CD8-positive, alpha-beta memory T cell (primary cell): ENCODE results near the gene GAB2. TPM values are rescaled to one million over a fixed set of nuclear protein-coding genes. Genes with fewer than 3 reads are reported as not detected.
"Not testable (repeated sequence)": the region's sequence is repeated elsewhere in the genome, so short reads cannot be mapped to it uniquely, and the experiment has no call there.

Experiments used
- CTCF ChIA-PET: fragments of 350-600 bp; sonication (Branson Sonifier 250); formaldehyde crosslinking; loops from one replicate; lab custom pipeline; 2021; ENCODE audit warnings: antibody characterized with exemption; lab: Charles Lee
- POLR2A ChIA-PET: fragments of 350-600 bp; sonication (Branson Sonifier 250); formaldehyde crosslinking; loops from one replicate; lab custom pipeline; 2021; ENCODE audit warnings: antibody characterized with exemption; lab: Charles Lee
- DNase-seq, 5 donors: peaks; one replicate each; pipeline versions ENCODE4 v3.0.0 to v3.0.0-alpha.2; 2020 to 2022; ENCODE audit warnings: mixed read lengths in 1 of 5
- H3K27ac ChIP-seq: one replicate; pipeline ENCODE4 v1.7.0; 2013; ENCODE audit warnings: low read depth, mild to moderate bottlenecking, low read length, moderate library complexity
- H3K27me3 ChIP-seq: 2 replicates; pipeline ENCODE4 v1.7.0; 2013; ENCODE audit warnings: low read length, mild to moderate bottlenecking; ENCODE audit not compliant: insufficient read depth, poor library complexity, severe bottlenecking
- H3K36me3 ChIP-seq: 2 replicates; pipeline ENCODE4 v1.7.0; 2013; ENCODE audit warnings: mild to moderate bottlenecking, low read length, moderate library complexity; ENCODE audit not compliant: insufficient read depth
- H3K4me1 ChIP-seq: 2 replicates; pipeline ENCODE4 v1.7.0; 2013; ENCODE audit warnings: mild to moderate bottlenecking, low read length, moderate library complexity; ENCODE audit not compliant: insufficient read depth
- H3K4me3 ChIP-seq: 2 replicates; pipeline ENCODE4 v1.7.0; 2013; ENCODE audit warnings: mild to moderate bottlenecking, low read length
- H3K9me3 ChIP-seq: 2 replicates; pipeline ENCODE4 v1.7.0; 2013; ENCODE audit warnings: mild to moderate bottlenecking, low read length
- H3K27ac Mint-ChIP-seq, 8 donors: one replicate each; pipeline ENCODE4 v1.8.0; 2020 to 2021; ENCODE audit warnings: mixed read lengths in 8 of 8, mild to moderate bottlenecking in 6 of 8, inconsistent platforms in 3 of 8, moderate library complexity in 3 of 8
- H3K27me3 Mint-ChIP-seq, 2 donors: one replicate each; pipeline ENCODE4 v1.8.0; 2020 to 2021; ENCODE audit warnings: mixed read lengths in 2 of 2, mild to moderate bottlenecking in 1 of 2, moderate library complexity in 1 of 2
- H3K36me3 Mint-ChIP-seq, 3 donors: one replicate each; pipeline ENCODE4 v1.8.0; 2020 to 2021; ENCODE audit warnings: mixed read lengths in 3 of 3, inconsistent platforms in 1 of 3, mild to moderate bottlenecking in 1 of 3
- H3K4me1 Mint-ChIP-seq, 3 donors: one replicate each; pipeline ENCODE4 v1.8.0; 2020 to 2021; ENCODE audit warnings: mixed read lengths in 3 of 3, inconsistent platforms in 1 of 3, mild to moderate bottlenecking in 1 of 3
- H3K4me3 Mint-ChIP-seq, 7 donors: one replicate each; pipeline ENCODE4 v1.8.0; 2020 to 2021; ENCODE audit warnings: mixed read lengths in 7 of 7, mild to moderate bottlenecking in 6 of 7, moderate library complexity in 4 of 7, inconsistent platforms in 2 of 7
- H3K9me3 Mint-ChIP-seq, 5 donors: one replicate each; pipeline ENCODE4 v1.8.0; 2020 to 2022; ENCODE audit warnings: mixed read lengths in 5 of 5, mild to moderate bottlenecking in 3 of 5, moderate library complexity in 2 of 5, inconsistent platforms in 1 of 5
- polyA plus RNA-seq: library from polyadenylated mRNA; unstranded; fragments of 300-500 nt; fragmentation: Illumina TruSeq; gene quantifications from one replicate; pipeline ENCODE4 v1.2.3, GENCODE V29; 2021
- total RNA-seq, 2 experiments: library from RNA; stranded (reverse); gene quantifications; one replicate each; pipeline ENCODE4 v1.2.3, GENCODE V29; 2021

The GAB2 gene
- total RNA-seq (1 to 10 TPM; 2.9 to 4.3 TPM), polyA plus RNA-seq (not detected)

- Mint-ChIP-seq H3K27me3 (peaks cover 11 to 18% of the 10 kb centered on the region in 2 donors), H3K36me3 (peaks cover 0 to 3% (median 1%) of the 10 kb centered on the region in 3 donors), H3K4me1 (peaks cover 19 to 28% (median 28%) of the 10 kb centered on the region in 3 donors), H3K27ac (peak within 1 kb of the TSS; percentile 22 to 89 (median 80)), H3K4me3 (peak within 1 kb of the TSS; percentile 83 to 96 (median 88)), H3K9me3 (no peaks in the 10 kb centered on the region)
- Histone ChIP-seq H3K27me3 (peaks cover 9% of the 10 kb centered on the region), H3K4me3 (peak within 1 kb of the TSS; percentile 63), H3K36me3 (no peaks in the 10 kb centered on the region), H3K4me1 (peaks cover 6% of the 10 kb centered on the region), H3K9me3 (no peaks in the 10 kb centered on the region), H3K27ac (peak within 1 kb of the TSS; percentile 65)
- ChIA-PET POLR2A (interaction anchor here (0.6 to 1.8 kb wide), 6 partner anchors 47 to 337 kb away, joined by 3 to 6 read pairs (median 4); partner anchors contain the start of genes ALG8, NARS2 and NDUFC2), CTCF (interaction anchor here (1.2 to 7.1 kb wide), 6 partner anchors 12 to 151 kb away, joined by 4 to 78 read pairs (median 5); no protein-coding TSS in a partner anchor)
- peak in 4 of 5 donors; percentile 6 to 55 (median 31) for DNase-seq
Observed at GRCh38 chr11:78417175-78417887, at the start of gene GAB2. Gene GAB2, minus strand, starts transcription at chr11:78417820. Its CDS starts 100 bp downstream, at chr11:78417720.

- peaks cover 5 to 23% (median 16%) of the 10 kb centered on the region in 3 donors for H3K36me3 Mint-ChIP-seq
- H3K27ac Mint-ChIP-seq = peak overlapping the region in 6 of 8 donors; percentile 3 to 96 (median 44)
- CTCF ChIA-PET = no interaction called here
- no peak overlapping the region for H3K4me3 Mint-ChIP-seq
- Histone ChIP-seq H3K9me3 (no peaks in the 10 kb centered on the region), H3K4me1 (peaks cover 10% of the 10 kb centered on the region), H3K4me3 (no peak overlapping the region), H3K36me3 (no peaks in the 10 kb centered on the region), H3K27me3 (no peaks in the 10 kb centered on the region), H3K27ac (no peak overlapping the region)
- H3K27me3 Mint-ChIP-seq = no peaks in the 10 kb centered on the region
- POLR2A ChIA-PET = no interaction called here
- H3K4me1 Mint-ChIP-seq = peaks cover 14 to 24% (median 19%) of the 10 kb centered on the region in 3 donors
- no peak for DNase-seq
- H3K9me3 Mint-ChIP-seq = no peaks in the 10 kb centered on the region
Observed at GRCh38 chr11:78467370-78467769, 49.8 kb upstream of the GAB2 start.

GRCh38 chr11:78465169-78465942, 47.7 kb upstream of the GAB2 start:
- ChIA-PET POLR2A (interaction anchor here (2.4 kb wide), 1 partner anchor 49 kb away, joined by 5 read pairs; no protein-coding TSS in a partner anchor), CTCF (interaction anchor here (1.1 to 1.7 kb wide), 3 partner anchors 27 to 49 kb away, joined by 3 to 5 read pairs (median 3); no protein-coding TSS in a partner anchor)
- no peaks in the 10 kb centered on the region for H3K9me3 Mint-ChIP-seq
- peak overlapping the region; percentile 70 to 100 (median 96) for H3K27ac Mint-ChIP-seq
- Histone ChIP-seq H3K27me3 (no peaks in the 10 kb centered on the region), H3K4me3 (peak overlapping the region; percentile 36), H3K9me3 (no peaks in the 10 kb centered on the region), H3K27ac (peak overlapping the region; percentile 19), H3K36me3 (no peaks in the 10 kb centered on the region), H3K4me1 (peaks cover 10% of the 10 kb centered on the region)
- no peaks in the 10 kb centered on the region for H3K27me3 Mint-ChIP-seq
- peak overlapping the region; percentile 5 to 86 (median 76) for H3K4me3 Mint-ChIP-seq
- peak; percentile 5 to 60 (median 33) for DNase-seq
- peaks cover 14 to 24% (median 19%) of the 10 kb centered on the region in 3 donors for H3K4me1 Mint-ChIP-seq
- H3K36me3 Mint-ChIP-seq = peaks cover 3 to 37% (median 22%) of the 10 kb centered on the region in 3 donors

GRCh38 chr11:78464787-78465168, 47.2 kb upstream of the GAB2 start:
- peaks cover 10% of the 10 kb centered on the region for H3K4me1 ChIP-seq
- H3K9me3 Mint-ChIP-seq, H3K36me3 ChIP-seq, H3K4me3 ChIP-seq, H3K27me3 ChIP-seq, H3K9me3 ChIP-seq, H3K27me3 Mint-ChIP-seq, H3K27ac ChIP-seq: not testable (repeated sequence)
- Mint-ChIP-seq H3K4me1 (peaks cover 14 to 24% (median 19%) of the 10 kb centered on the region in 3 donors), H3K36me3 (peaks cover 6 to 42% (median 26%) of the 10 kb centered on the region in 3 donors), H3K4me3 (peak overlapping the region in 3 of 7 donors; percentile 7 to 76 (median 35)), H3K27ac (peak overlapping the region in 5 of 8 donors; percentile 21 to 95 (median 87))
- ChIA-PET POLR2A (interaction anchor here (2.4 kb wide), 1 partner anchor 49 kb away, joined by 5 read pairs; no protein-coding TSS in a partner anchor), CTCF (interaction anchor here (1.7 kb wide), 1 partner anchor 49 kb away, joined by 5 read pairs; no protein-coding TSS in a partner anchor)
- peak in 1 of 5 donors; percentile 3 for DNase-seq

- no peak for DNase-seq
- Histone ChIP-seq H3K36me3 (no peaks in the 10 kb centered on the region), H3K4me1 (no peaks in the 10 kb centered on the region), H3K4me3 (no peak overlapping the region), H3K27me3 (no peaks in the 10 kb centered on the region), H3K9me3 (no peaks in the 10 kb centered on the region), H3K27ac (no peak overlapping the region)
- Mint-ChIP-seq H3K9me3 (no peaks in the 10 kb centered on the region), H3K27me3 (no peaks in the 10 kb centered on the region), H3K36me3 (peaks cover 11 to 62% (median 40%) of the 10 kb centered on the region in 3 donors), H3K4me3 (no peak overlapping the region), H3K27ac (peak overlapping the region in 1 of 8 donors; percentile 31), H3K4me1 (peaks cover 8 to 14% (median 11%) of the 10 kb centered on the region in 3 donors)
- ChIA-PET CTCF (no interaction called here), POLR2A (no interaction called here)
Observed at GRCh38 chr11:78460471-78460870, 42.9 kb upstream of the GAB2 start.

GRCh38 chr11:78459738-78460137, 42.1 kb upstream of the GAB2 start:
- peak overlapping the region in 1 of 8 donors; percentile 28 for H3K27ac Mint-ChIP-seq
- peaks cover 11 to 64% (median 41%) of the 10 kb centered on the region in 3 donors for H3K36me3 Mint-ChIP-seq
- POLR2A ChIA-PET = no interaction called here
- no peak for DNase-seq
- H3K9me3 Mint-ChIP-seq = no peaks in the 10 kb centered on the region
- CTCF ChIA-PET = no interaction called here
- peaks cover 6 to 13% (median 11%) of the 10 kb centered on the region in 3 donors for H3K4me1 Mint-ChIP-seq
- H3K27ac ChIP-seq = no peak overlapping the region
- no peaks in the 10 kb centered on the region for H3K9me3 ChIP-seq
- no peaks in the 10 kb centered on the region for H3K27me3 ChIP-seq
- H3K4me3 ChIP-seq = no peak overlapping the region
- no peaks in the 10 kb centered on the region for H3K4me1 ChIP-seq
- no peaks in the 10 kb centered on the region for H3K36me3 ChIP-seq
- H3K27me3 Mint-ChIP-seq = no peaks in the 10 kb centered on the region
- H3K4me3 Mint-ChIP-seq = no peak overlapping the region

- Histone ChIP-seq H3K27me3 (no peaks in the 10 kb centered on the region), H3K4me3 (no peak overlapping the region), H3K4me1 (no peaks in the 10 kb centered on the region), H3K9me3 (no peaks in the 10 kb centered on the region), H3K36me3 (no peaks in the 10 kb centered on the region), H3K27ac (no peak overlapping the region)
- Mint-ChIP-seq H3K9me3 (no peaks in the 10 kb centered on the region), H3K27me3 (no peaks in the 10 kb centered on the region), H3K36me3 (peaks cover 11 to 56% (median 43%) of the 10 kb centered on the region in 3 donors), H3K4me3 (no peak overlapping the region), H3K4me1 (peaks cover 12 to 20% (median 18%) of the 10 kb centered on the region in 3 donors), H3K27ac (no peak overlapping the region)
- ChIA-PET CTCF (no interaction called here), POLR2A (no interaction called here)
- no peak for DNase-seq
Observed at GRCh38 chr11:78457448-78457847, 39.8 kb upstream of the GAB2 start.
